ENCODE data around the gene RAD51B. TPM values are rescaled to one million over a fixed set of nuclear protein-coding genes. Genes with fewer than 3 reads are reported as not detected.

Gene RAD51B
- total RNA-seq, 1 experiment from 2014 or later: 16.7 TPM

DNA sequence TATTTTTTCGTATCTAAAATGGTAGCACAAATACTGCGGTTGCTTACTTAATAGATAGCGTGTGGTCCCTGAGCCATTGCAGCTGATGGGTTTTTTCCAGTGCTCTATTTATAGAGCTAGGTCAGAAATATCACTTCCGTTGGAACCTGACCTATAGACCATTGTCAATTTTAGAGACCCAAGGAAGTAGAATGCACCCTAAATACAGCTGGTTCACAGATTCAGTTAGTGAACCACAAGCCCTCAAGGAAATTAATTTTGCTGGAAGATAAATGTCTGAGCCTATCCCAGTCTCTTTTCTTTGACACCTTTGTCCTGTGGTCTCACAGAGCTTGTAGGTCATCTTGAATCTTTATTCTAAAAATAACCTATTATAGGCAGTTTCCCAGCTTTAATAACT lies 582.3 kb downstream of the RAD51B start:
- H3K27ac ChIP-seq (ENCODE audit: insufficient read length, low read depth, low read length): no peak overlapping the region
- H3K9me3 ChIP-seq (ENCODE audit: control insufficient read depth, low read depth, low read length): no peaks in the 10 kb centered on the region
- H2BK12ac ChIP-seq (ENCODE audit: insufficient read length, low read depth, low read length): no peak overlapping the region
- H4K5ac ChIP-seq (ENCODE audit: insufficient read length, low read depth, low read length): no peak overlapping the region
- no peak overlapping the region for H2BK20ac ChIP-seq (ENCODE audit: low read depth, low read length, poor library complexity, severe bottlenecking)
- H3K4me1 ChIP-seq (ENCODE audit: insufficient read depth, low read length): peaks cover 7% of the 10 kb centered on the region; the same call in 1 of the 2 replicates
- DNase-seq: no peak
- H3K4me2 ChIP-seq (ENCODE audit: insufficient read depth, insufficient read length, low read length): no peak overlapping the region
- no peaks in the 10 kb centered on the region for H3K79me1 ChIP-seq (ENCODE audit: insufficient read depth, low read depth, low read length, poor library complexity, severe bottlenecking)
- WGBS (ENCODE audit: extremely low coverage, insufficient read length, low lambda C conversion rate): no CpG with 5 or more reads among the region's 4 CpGs
- no peaks in the 10 kb centered on the region for H4K20me1 ChIP-seq (ENCODE audit: control insufficient read depth, insufficient read depth, insufficient read length)
- no peak overlapping the region for H2BK5ac ChIP-seq (ENCODE audit: insufficient read length, low read length)
- H3K27me3 ChIP-seq (ENCODE audit: insufficient read depth, low read length): no peaks in the 10 kb centered on the region
- no peak overlapping the region for H3T11ph ChIP-seq (ENCODE audit: low read length)
- no peak overlapping the region for H2BK120ac ChIP-seq (ENCODE audit: low read depth, low read length, poor library complexity, severe bottlenecking)
- Mint-ChIP-seq H3K27me3 (ENCODE audit: low read depth) (no peaks in the 10 kb centered on the region; the same call in 1 of the 2 replicates), H3K36me3 (ENCODE audit: insufficient read depth in 1 of 3, low read depth in 3 of 3) (no peaks in the 10 kb centered on the region), H3K4me3 (no peak overlapping the region), H3K4me1 (peaks cover 14 to 16% of the 10 kb centered on the region in 2 experiments), H3K9me3 (no peaks in the 10 kb centered on the region), H3K27ac (no peak overlapping the region)
- no peak overlapping the region for H3K14ac ChIP-seq (ENCODE audit: insufficient read depth, low read length)
- H3K56ac ChIP-seq (ENCODE audit: insufficient read length, low read depth, low read length): no peak overlapping the region
- H3K4ac ChIP-seq (ENCODE audit: low read depth, low read length): no peak overlapping the region
- no peaks in the 10 kb centered on the region for H3K23me2 ChIP-seq (ENCODE audit: insufficient read length, low read depth, low read length, poor library complexity, severe bottlenecking)
- H3K18ac ChIP-seq (ENCODE audit: insufficient read length, low read depth, low read length): no peak overlapping the region
- TF ChIP-seq, protein P1, sequence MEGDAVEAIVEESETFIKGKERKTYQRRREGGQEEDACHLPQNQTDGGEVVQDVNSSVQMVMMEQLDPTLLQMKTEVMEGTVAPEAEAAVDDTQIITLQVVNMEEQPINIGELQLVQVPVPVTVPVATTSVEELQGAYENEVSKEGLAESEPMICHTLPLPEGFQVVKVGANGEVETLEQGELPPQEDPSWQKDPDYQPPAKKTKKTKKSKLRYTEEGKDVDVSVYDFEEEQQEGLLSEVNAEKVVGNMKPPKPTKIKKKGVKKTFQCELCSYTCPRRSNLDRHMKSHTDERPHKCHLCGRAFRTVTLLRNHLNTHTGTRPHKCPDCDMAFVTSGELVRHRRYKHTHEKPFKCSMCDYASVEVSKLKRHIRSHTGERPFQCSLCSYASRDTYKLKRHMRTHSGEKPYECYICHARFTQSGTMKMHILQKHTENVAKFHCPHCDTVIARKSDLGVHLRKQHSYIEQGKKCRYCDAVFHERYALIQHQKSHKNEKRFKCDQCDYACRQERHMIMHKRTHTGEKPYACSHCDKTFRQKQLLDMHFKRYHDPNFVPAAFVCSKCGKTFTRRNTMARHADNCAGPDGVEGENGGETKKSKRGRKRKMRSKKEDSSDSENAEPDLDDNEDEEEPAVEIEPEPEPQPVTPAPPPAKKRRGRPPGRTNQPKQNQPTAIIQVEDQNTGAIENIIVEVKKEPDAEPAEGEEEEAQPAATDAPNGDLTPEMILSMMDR (conservative IDR thresholded peaks at IDR 0.05): no peak
- H2BK15ac ChIP-seq (ENCODE audit: low read depth, low read length): no peak overlapping the region
- H3K23ac ChIP-seq (ENCODE audit: insufficient read length, low read depth, low read length): no peak overlapping the region
- no peak overlapping the region for H2AFZ ChIP-seq (ENCODE audit: low read length)
- no peak overlapping the region for H3K9ac ChIP-seq (ENCODE audit: extremely low read depth, insufficient read length, low read length)
- no peak overlapping the region for H2AK5ac ChIP-seq (ENCODE audit: insufficient read length, low read length)
- no peak overlapping the region for H4K91ac ChIP-seq (ENCODE audit: insufficient read length, low read depth, low read length)
- no peak overlapping the region for H4K8ac ChIP-seq (replicated peaks; ENCODE audit: insufficient read length, low read depth, low read length)
- no peaks in the 10 kb centered on the region for H3K79me2 ChIP-seq (ENCODE audit: insufficient read depth, low read length)
